Measurements from ENCODE around the gene SH2D3A. TPM values are rescaled to one million over a fixed set of nuclear protein-coding genes. Genes with fewer than 3 reads are reported as not detected.
"Not testable (repeated sequence)": the region's sequence is repeated elsewhere in the genome, so short reads cannot be mapped to it uniquely, and the experiment has no call there.

Gene SH2D3A
- total RNA-seq, 4 donors from 2014 or later, result 41.4 to 127 (median 55.5) TPM

DNA sequence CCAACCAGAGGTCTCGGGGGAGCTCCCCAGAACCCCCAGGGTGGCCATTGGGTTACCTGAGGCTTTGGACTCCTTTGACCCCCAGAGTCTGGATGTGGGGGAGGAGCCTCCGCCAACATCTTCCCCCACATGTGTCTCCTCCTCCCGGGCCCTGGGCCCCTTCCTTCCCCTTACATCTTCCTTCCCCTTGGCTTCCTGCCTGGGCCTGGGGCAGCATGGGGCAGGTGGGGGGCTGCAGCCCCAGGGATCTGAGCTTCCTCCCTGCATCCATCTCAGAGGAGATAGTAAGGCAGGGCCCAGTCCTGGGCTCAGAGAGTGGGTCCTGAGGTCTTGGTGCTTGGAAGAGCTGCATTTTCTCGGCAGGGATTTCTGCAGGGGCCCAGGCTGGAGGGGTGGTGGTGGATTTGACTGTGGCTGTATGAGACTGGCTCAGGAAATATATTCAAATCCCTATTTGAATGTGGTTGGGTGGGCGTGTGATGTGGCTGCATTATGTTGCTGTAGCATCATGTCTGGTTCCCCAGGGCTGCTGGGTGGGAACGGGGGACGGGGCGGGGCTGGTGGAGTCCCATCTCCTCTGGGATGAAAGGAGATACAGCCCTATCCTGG, 6.2 kb upstream of the SH2D3A start:
- Histone ChIP-seq H3K4me3 (peak overlapping the region; percentile 25 to 49 (median 38)), H3K36me3 (no peaks in the 10 kb centered on the region), H3K4me1 (peaks cover 0 to 5% (median 0%) of the 10 kb centered on the region in 4 donors), H3K27ac (peak overlapping the region; percentile 61 to 87 (median 74)), H3K9me3 (no peaks in the 10 kb centered on the region), H3K27me3 (no peaks in the 10 kb centered on the region)
- peak; percentile 61 for DNase-seq
- intact Hi-C loops (cut with DNase I; ENCODE audit: low total_unique reads), result no loop called here
- whole genome bisulfite sequencing, 2 donors (ENCODE audit: low coverage in 1 of 2), result 36% methylated on average over 8 of the region's 8 CpGs; no CpG with 5 or more reads in 1 of the 2 donors
- in situ Hi-C loops (cut with MboI; ENCODE audit: low pct_ligation_motif_present in 1 of 4, low pct_unique_long_range_greater_than_20kb in 1 of 4, low sequenced_read_pairs in 3 of 4), result no loop called here
- no peak for TF ChIP-seq POLR2A (IDR thresholded peaks at IDR 0.05)

- intact Hi-C loops (cut with DNase I; ENCODE audit: low total_unique reads) (no loop called here), in situ Hi-C loops (cut with MboI; ENCODE audit: low pct_ligation_motif_present in 1 of 4, low pct_unique_long_range_greater_than_20kb in 1 of 4, low sequenced_read_pairs in 3 of 4) (no loop called here)
- H3K4me1 ChIP-seq, result peaks cover 0 to 5% (median 2%) of the 10 kb centered on the region in 4 donors
- H3K4me3 ChIP-seq, result peak overlapping the region; percentile 25 to 49 (median 38)
- no peaks in the 10 kb centered on the region for H3K36me3 ChIP-seq
- TF ChIP-seq, protein P1, sequence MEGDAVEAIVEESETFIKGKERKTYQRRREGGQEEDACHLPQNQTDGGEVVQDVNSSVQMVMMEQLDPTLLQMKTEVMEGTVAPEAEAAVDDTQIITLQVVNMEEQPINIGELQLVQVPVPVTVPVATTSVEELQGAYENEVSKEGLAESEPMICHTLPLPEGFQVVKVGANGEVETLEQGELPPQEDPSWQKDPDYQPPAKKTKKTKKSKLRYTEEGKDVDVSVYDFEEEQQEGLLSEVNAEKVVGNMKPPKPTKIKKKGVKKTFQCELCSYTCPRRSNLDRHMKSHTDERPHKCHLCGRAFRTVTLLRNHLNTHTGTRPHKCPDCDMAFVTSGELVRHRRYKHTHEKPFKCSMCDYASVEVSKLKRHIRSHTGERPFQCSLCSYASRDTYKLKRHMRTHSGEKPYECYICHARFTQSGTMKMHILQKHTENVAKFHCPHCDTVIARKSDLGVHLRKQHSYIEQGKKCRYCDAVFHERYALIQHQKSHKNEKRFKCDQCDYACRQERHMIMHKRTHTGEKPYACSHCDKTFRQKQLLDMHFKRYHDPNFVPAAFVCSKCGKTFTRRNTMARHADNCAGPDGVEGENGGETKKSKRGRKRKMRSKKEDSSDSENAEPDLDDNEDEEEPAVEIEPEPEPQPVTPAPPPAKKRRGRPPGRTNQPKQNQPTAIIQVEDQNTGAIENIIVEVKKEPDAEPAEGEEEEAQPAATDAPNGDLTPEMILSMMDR (IDR thresholded peaks at IDR 0.05), result no peak
- TF ChIP-seq EP300 (IDR thresholded peaks at IDR 0.05; ENCODE audit: low read depth) (no peak), POLR2A (IDR thresholded peaks at IDR 0.05) (no peak), POLR2AphosphoS5 (IDR thresholded peaks at IDR 0.05) (no peak)
- no peaks in the 10 kb centered on the region for H3K9me3 ChIP-seq
- peak overlapping the region; percentile 61 to 87 (median 74) for H3K27ac ChIP-seq
- H3K27me3 ChIP-seq, result no peaks in the 10 kb centered on the region
- DNase-seq, result no peak
- WGBS, 2 donors (ENCODE audit: low coverage in 1 of 2), result 26% methylated on average over 6 of the region's 14 CpGs; no CpG with 5 or more reads in 1 of the 2 donors
These were observed 5.7 kb upstream of the SH2D3A start for GRCh38 chr19:6772866-6773322.

GRCh38 chr19:6772028-6772865, 5.0 kb upstream of the SH2D3A start, which contains the start of gene VAV1:
VAV1 (plus strand) TSS chr19:6772708; CDS start chr19:6772808, 100 bp downstream.
- Histone ChIP-seq H3K36me3 (no peaks in the 10 kb centered on the region), H3K4me3 (peak within 1 kb of the TSS; percentile 25 to 49 (median 38)), H3K9me3 (no peaks in the 10 kb centered on the region), H3K27me3 (peaks cover 6% of the 10 kb centered on the region), H3K27ac (peak within 1 kb of the TSS; percentile 61 to 87 (median 74)), H3K4me1 (peaks cover 0 to 11% (median 3%) of the 10 kb centered on the region in 4 donors)
- intact Hi-C loops (cut with DNase I; ENCODE audit: low total_unique reads) (no loop called here), in situ Hi-C loops (cut with MboI; ENCODE audit: low pct_ligation_motif_present in 1 of 4, low pct_unique_long_range_greater_than_20kb in 1 of 4, low sequenced_read_pairs in 3 of 4) (no loop called here)
- peak; percentile 84 for DNase-seq
- 7 to 33% methylated on average over 3 to 19 of the region's 25 CpGs for WGBS, 2 donors (ENCODE audit: low coverage in 1 of 2)
- TF ChIP-seq POLR2AphosphoS5 (IDR thresholded peaks at IDR 0.05) (peak; percentile 48 to 84 (median 71)), EP300 (IDR thresholded peaks at IDR 0.05; ENCODE audit: low read depth) (no peak), POLR2A (IDR thresholded peaks at IDR 0.05) (peak; percentile 59)
- TF ChIP-seq, protein P1 (IDR thresholded peaks at IDR 0.05), result no peak

GRCh38 chr19:6771648-6772027, 4.4 kb upstream of the SH2D3A start:
- H3K4me3 ChIP-seq; H3K27ac ChIP-seq; H3K9me3 ChIP-seq; in situ Hi-C loops (cut with MboI; ENCODE audit: low pct_ligation_motif_present in 1 of 4, low pct_unique_long_range_greater_than_20kb in 1 of 4, low sequenced_read_pairs in 3 of 4); intact Hi-C loops (cut with DNase I; ENCODE audit: low total_unique reads); DNase-seq; H3K36me3 ChIP-seq: not testable (repeated sequence)
- Histone ChIP-seq H3K4me1 (peaks cover 0 to 14% (median 4%) of the 10 kb centered on the region in 4 donors), H3K27me3 (peaks cover 11% of the 10 kb centered on the region)
- 92 to 100% methylated on average over 1 to 7 of the region's 7 CpGs for WGBS, 2 donors (ENCODE audit: low coverage in 1 of 2)

DNA sequence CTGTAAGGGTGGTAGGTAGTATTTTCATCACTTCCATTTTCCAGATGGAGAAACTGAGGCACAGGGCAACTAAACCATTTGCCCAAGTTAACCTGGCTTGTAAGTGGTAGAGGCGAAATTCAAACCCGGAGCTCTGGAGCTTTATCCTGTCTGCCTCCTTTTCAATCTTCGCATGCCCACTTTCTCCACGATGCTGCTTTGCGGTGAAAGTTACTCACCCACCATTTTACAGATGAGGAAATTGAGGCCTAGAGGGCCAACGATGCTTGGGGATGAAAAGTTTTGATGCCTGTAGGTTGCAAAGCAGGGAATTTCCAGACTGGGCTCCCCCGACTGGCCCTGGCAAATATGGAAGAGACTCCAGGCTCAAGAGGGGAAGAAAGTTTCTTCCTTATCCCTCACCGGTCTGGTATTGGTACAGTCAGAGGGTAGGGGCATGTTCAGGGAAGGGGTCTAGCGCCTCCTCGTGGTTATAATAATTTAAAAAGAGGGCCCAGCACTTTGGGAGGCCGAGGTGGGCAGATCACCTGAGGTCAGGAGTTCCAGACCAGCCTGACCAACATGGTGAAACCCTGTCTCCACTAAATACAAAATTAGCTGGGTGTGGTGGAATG, 1.9 kb upstream of the SH2D3A start:
- Histone ChIP-seq H3K27ac (no peak overlapping the region), H3K27me3 (peaks cover 11% of the 10 kb centered on the region), H3K36me3 (no peaks in the 10 kb centered on the region), H3K9me3 (no peaks in the 10 kb centered on the region), H3K4me3 (no peak overlapping the region), H3K4me1 (peaks cover 0 to 24% (median 7%) of the 10 kb centered on the region in 4 donors)
- intact Hi-C loops (cut with DNase I; ENCODE audit: low total_unique reads) (no loop called here), in situ Hi-C loops (cut with MboI; ENCODE audit: low pct_ligation_motif_present in 1 of 4, low pct_unique_long_range_greater_than_20kb in 1 of 4, low sequenced_read_pairs in 3 of 4) (no loop called here)
- DNase-seq, result no peak
- TF ChIP-seq, protein P1 (IDR thresholded peaks at IDR 0.05), result peak; percentile 31 to 48 (median 39)
- TF ChIP-seq POLR2A (IDR thresholded peaks at IDR 0.05) (no peak), EP300 (IDR thresholded peaks at IDR 0.05; ENCODE audit: low read depth) (no peak), POLR2AphosphoS5 (IDR thresholded peaks at IDR 0.05) (no peak)
- WGBS, 2 donors (ENCODE audit: low coverage in 1 of 2), result 63 to 84% methylated on average over 6 to 11 of the region's 11 CpGs
